Astrocyte of the cerebellum (primary cell): ENCODE data around the gene ACSF3.

ENCODE experiments used
- DNase-seq: peaks from one replicate; pipeline ENCODE4 v3.0.0-alpha.2; 2011; ENCODE audit warnings: low read depth
- H3K4me3 ChIP-seq: 2 replicates; pipeline ENCODE4 v1.5.1; 2011; ENCODE audit warnings: mild to moderate bottlenecking, low read depth, low read length, moderate library complexity
- CTCF ChIP-seq: IDR thresholded peaks from 2 replicates; pipeline ENCODE4 v1.5.1; 2012; ENCODE audit warnings: low read length, low read depth, moderate library complexity, mild to moderate bottlenecking; ENCODE audit errors: missing control alignments
- in situ Hi-C: cut with HindIII; loops from 2 replicates; pipeline ENCODE4 v1.10.0; 2017; ENCODE audit warnings: low sequenced_read_pairs

Gene ACSF3

DNA sequence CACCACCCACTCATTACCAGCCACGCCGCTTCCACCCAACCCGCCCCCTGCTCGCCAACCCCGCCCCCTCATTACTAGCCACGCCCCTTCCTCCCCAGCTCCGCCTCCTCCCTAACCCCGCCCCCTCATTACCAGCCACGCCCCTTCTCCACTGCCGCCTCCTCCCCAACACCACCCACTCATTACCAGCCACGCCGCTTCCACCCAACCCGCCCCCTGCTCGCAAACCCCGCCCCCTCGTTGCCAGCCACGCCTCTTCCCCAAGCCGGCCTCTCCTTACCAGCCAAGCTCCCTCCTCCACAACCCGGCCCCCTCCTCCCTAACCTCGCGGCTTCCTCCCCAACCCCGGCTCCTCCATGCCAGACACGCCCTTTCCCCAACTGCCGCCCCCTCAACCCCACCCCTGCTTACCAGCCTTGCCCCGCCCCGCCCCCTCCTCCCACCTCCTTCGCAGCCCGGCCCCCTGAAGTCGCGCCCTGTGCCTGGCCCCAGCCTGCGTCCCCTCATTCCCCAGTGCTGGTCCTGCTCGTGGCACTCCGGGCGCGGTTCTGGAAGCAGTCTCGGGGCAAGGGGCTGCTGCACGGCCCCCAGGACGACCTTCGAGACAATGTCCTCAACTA, 99.4 kb downstream of the ACSF3 start:
- no peak overlapping the region for H3K4me3 ChIP-seq
- no peak for TF ChIP-seq CTCF
- no peak for DNase-seq
- in situ Hi-C loops = no loop called here

- no peak for DNase-seq
Measured at GRCh38 chr16:89193576-89194293, 100.1 kb downstream of the ACSF3 start.

GRCh38 chr16:89194340-89195311, 101.0 kb downstream of the ACSF3 start:
- TF ChIP-seq CTCF = no peak
- H3K4me3 ChIP-seq = no peak overlapping the region
- in situ Hi-C loops = no loop called here
- DNase-seq = no peak

More at GRCh38 chr16:89193576-89194293, 100.1 kb downstream of the ACSF3 start:
- in situ Hi-C loops = no loop called here
- no peak for TF ChIP-seq CTCF
- H3K4me3 ChIP-seq = no peak overlapping the region

DNA sequence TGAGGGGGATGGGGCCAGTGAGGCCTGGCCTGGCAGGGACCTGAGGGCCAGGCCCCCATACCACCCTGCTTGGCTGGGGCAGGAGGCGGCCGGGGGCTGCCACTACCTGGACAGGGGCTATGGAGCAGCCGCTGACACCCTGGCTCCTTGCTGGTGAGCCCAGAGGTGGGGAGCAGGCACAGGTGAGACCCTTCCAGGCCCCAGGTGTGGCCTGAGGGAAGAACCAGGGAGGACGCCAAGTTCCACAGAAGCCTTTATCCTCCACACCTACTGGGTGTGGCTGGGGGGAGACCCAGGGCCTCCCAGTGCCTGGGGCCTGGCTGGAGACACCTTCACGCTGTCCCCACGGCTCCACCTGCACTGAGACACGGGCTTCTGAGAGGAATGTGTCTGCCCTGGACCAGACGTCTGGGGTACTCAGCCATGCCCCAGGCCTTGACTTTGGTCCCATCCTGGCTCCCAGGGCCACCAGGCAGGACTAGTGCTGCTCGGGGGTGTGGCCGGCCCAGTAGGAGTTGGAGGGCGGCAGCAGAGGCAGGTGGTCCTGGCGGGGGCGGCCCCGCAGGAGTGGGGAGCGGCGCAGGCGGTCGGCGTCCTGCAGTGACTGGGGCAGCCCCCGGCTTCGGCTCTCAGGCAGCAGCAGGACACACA, 102.0 kb downstream of the ACSF3 start:
- in situ Hi-C loops = no loop called here
- no peak for DNase-seq
- H3K4me3 ChIP-seq = no peak overlapping the region
- no peak for TF ChIP-seq CTCF

GRCh38 chr16:89197033-89197632, 103.5 kb downstream of the ACSF3 start:
- DNase-seq = no peak
- in situ Hi-C loops = no loop called here
- no peak overlapping the region for H3K4me3 ChIP-seq
- TF ChIP-seq CTCF = no peak
